Sigmoid colon (tissue), 4 donors: ENCODE data around the gene PHF11.

Source experiments
- POLR2A ChIP-seq, 2 donors: fragments of 450-650 bp; IDR thresholded peaks; one replicate each; pipeline ENCODE4 v1.6.1; 2016; ENCODE audit warnings: antibody characterized with exemption in 2 of 2, mild to moderate bottlenecking in 2 of 2, moderate library complexity in 2 of 2
- POLR2AphosphoS5 ChIP-seq, 4 donors: sonication (generic); formaldehyde crosslinking; IDR thresholded peaks; one replicate each; pipeline ENCODE4 v1.6.1; 2017; ENCODE audit warnings: antibody characterized with exemption in 4 of 4
- TF ChIP-seq, protein P1 (sequence below), 4 experiments: fragments of 450-650 bp in 3 of 4; fragments of 200-600 bp in 1 of 4; IDR thresholded peaks; one replicate each; pipeline ENCODE4 v1.5.1; 2016 to 2019; ENCODE audit warnings: antibody characterized with exemption in 4 of 4, mild to moderate bottlenecking in 3 of 4, moderate library complexity in 2 of 4

DNA sequence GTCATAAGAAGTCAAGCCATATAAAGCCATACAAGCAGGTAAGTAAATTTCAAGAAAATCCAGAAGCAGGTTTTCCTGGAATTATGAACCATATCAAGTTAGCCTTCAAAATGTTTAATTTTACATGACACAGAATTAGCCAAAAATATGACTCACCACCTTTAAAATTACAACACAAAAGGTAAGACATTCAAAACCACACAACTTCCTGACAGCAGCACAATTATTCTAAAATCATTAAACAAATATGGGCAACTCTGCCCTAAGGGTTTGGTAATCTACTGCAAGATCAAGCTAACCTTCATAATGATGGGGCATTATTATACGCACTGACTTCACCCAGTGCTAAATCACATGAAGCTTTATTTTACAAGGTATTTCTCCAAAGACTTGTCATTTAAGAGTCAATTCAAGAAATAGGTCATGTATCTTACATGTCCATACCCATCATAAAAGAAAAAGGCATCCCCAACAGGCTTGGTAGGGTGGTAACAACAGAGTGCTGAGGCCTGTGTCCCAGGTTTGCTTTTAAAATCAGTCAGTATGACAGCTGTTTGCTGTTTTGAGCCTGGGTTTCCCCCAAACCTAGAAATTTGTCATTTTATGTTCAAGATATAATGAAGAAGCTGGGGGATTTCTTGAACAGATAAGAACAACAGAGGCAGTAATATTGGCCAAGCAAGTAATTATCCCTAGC is 74.4 kb downstream of the PHF11 start:
- TF ChIP-seq, protein P1, sequence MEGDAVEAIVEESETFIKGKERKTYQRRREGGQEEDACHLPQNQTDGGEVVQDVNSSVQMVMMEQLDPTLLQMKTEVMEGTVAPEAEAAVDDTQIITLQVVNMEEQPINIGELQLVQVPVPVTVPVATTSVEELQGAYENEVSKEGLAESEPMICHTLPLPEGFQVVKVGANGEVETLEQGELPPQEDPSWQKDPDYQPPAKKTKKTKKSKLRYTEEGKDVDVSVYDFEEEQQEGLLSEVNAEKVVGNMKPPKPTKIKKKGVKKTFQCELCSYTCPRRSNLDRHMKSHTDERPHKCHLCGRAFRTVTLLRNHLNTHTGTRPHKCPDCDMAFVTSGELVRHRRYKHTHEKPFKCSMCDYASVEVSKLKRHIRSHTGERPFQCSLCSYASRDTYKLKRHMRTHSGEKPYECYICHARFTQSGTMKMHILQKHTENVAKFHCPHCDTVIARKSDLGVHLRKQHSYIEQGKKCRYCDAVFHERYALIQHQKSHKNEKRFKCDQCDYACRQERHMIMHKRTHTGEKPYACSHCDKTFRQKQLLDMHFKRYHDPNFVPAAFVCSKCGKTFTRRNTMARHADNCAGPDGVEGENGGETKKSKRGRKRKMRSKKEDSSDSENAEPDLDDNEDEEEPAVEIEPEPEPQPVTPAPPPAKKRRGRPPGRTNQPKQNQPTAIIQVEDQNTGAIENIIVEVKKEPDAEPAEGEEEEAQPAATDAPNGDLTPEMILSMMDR (IDR thresholded peaks at IDR 0.05) = no peak
- TF ChIP-seq POLR2A (IDR thresholded peaks at IDR 0.05) = no peak
- no peak for TF ChIP-seq POLR2AphosphoS5 (IDR thresholded peaks at IDR 0.05)
